ENCODE measurements around the gene MPP4.

DNA sequence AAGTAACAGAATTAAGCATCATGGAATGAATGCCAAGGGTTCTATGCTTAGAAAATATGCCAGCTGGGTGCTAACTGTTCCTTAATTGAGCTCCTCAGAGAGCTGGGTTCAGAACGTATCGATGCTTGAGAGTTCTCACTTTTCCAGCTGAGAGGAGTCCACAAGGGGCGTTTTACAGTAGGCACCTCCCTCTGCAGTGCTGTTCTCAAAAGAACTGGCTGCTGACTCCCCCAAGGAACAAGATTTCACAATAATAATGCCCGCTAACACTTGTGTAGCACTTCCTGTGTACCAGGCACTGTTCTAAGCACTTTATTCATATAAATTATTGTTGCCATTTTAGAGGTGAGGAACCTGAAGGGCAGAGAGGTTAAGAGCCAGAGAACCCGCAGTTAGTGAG is 37.1 kb downstream of the MPP4 start:
- TF ChIP-seq, protein P1, sequence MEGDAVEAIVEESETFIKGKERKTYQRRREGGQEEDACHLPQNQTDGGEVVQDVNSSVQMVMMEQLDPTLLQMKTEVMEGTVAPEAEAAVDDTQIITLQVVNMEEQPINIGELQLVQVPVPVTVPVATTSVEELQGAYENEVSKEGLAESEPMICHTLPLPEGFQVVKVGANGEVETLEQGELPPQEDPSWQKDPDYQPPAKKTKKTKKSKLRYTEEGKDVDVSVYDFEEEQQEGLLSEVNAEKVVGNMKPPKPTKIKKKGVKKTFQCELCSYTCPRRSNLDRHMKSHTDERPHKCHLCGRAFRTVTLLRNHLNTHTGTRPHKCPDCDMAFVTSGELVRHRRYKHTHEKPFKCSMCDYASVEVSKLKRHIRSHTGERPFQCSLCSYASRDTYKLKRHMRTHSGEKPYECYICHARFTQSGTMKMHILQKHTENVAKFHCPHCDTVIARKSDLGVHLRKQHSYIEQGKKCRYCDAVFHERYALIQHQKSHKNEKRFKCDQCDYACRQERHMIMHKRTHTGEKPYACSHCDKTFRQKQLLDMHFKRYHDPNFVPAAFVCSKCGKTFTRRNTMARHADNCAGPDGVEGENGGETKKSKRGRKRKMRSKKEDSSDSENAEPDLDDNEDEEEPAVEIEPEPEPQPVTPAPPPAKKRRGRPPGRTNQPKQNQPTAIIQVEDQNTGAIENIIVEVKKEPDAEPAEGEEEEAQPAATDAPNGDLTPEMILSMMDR (IDR thresholded peaks at IDR 0.05; ENCODE audit: borderline replicate concordance, extremely low read depth, low read length, poor library complexity, severe bottlenecking) = no peak
- no peak for TF ChIP-seq EZH2 (IDR thresholded peaks at IDR 0.05; ENCODE audit: borderline replicate concordance, low read depth, low read length, severe bottlenecking)

Measured in DND-41 (cell line).